RWPE1 (cell line): Measurements from ENCODE around the gene HSP90AB1.

Source experiments
- CTCF ChIA-PET: fragments of 350-600 bp; sonication (Branson Sonifier 250); formaldehyde crosslinking; extraction: SDS; loops from one replicate; lab custom pipeline; 2021; lab: Yijun Ruan, JAX
- POLR2A ChIA-PET: fragments of 400-600 bp; formaldehyde crosslinking; extraction: SDS; loops from one replicate; lab custom pipeline; 2020; ENCODE audit warnings: antibody characterized with exemption; ENCODE audit not compliant: low non-redundant PET; lab: Yijun Ruan, JAX
- DNase-seq: peaks from one replicate; pipeline ENCODE4 v3.0.0; 2012; ENCODE audit warnings: low spot score
- H3K27ac ChIP-seq: fragments of 450-650 bp; 2 replicates; pipeline ENCODE4 v1.5.1; 2017
- TF ChIP-seq, protein P1 (sequence below): fragments of 450-650 bp; conservative IDR thresholded peaks from 2 replicates; pipeline ENCODE4 v1.5.1; 2017; ENCODE audit warnings: low read depth, mild to moderate bottlenecking

The HSP90AB1 gene

DNA sequence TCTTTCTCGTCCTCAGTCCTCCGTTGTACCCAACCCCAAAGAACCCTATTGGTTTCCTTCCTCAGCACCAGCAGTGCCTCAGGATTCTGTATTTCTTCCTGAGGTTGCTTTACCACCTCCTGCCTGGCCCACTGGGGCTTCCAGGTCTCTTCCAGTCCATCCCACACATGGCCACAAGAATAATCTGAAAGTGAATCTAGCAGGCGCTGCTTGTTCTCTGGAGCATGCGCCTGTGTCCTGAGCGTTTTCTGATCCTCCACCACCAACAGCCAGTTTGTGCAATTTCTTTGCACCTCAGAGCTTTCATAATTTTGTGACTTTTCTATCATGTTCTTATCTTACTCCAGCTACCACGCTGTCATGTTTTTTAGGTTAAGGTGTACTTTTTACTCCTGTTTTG lies 11.6 kb upstream of the HSP90AB1 start:
- no peak for DNase-seq
- ChIA-PET POLR2A (no interaction called here), CTCF (interaction anchor here (0.6 to 1.4 kb wide), 8 partner anchors 12 to 181 kb away, joined by 3 to 9 read pairs (median 3); partner anchors contain the start of gene HSP90AB1)
- TF ChIP-seq, protein P1, sequence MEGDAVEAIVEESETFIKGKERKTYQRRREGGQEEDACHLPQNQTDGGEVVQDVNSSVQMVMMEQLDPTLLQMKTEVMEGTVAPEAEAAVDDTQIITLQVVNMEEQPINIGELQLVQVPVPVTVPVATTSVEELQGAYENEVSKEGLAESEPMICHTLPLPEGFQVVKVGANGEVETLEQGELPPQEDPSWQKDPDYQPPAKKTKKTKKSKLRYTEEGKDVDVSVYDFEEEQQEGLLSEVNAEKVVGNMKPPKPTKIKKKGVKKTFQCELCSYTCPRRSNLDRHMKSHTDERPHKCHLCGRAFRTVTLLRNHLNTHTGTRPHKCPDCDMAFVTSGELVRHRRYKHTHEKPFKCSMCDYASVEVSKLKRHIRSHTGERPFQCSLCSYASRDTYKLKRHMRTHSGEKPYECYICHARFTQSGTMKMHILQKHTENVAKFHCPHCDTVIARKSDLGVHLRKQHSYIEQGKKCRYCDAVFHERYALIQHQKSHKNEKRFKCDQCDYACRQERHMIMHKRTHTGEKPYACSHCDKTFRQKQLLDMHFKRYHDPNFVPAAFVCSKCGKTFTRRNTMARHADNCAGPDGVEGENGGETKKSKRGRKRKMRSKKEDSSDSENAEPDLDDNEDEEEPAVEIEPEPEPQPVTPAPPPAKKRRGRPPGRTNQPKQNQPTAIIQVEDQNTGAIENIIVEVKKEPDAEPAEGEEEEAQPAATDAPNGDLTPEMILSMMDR, result no peak
- H3K27ac ChIP-seq, result peak overlapping the region; percentile 90

DNA sequence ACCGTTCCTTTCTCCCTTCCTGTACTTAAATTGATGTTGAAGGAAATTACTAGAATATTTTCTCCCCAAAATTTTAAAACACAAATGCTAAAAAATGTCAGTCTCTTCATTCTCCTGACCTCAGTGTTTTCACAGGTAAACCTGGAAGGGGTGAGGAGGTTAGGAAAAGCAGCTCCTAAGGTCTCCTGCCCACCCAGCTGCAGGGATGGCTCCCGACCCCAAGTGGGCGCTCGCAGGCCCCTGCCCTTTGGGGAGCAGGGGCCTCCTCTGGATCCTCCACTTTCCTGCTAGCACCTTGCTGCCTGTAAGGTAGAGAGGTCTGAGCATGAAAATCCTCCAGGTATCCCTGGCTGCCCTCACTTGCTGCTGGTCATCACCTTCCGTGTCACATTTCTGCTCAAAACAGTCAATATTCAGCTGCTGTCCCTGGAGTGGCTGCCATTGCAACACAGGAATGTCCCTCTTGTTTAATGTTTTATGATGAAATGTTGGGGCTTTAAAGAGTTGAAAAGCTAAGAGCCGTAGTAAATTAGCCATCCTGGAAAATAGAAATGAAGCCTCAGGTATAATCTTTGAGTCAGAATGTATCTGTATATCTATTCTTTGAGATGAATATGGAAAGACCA lies 10.9 kb upstream of the HSP90AB1 start:
- DNase-seq, result no peak
- peak overlapping the region; percentile 94 for H3K27ac ChIP-seq
- POLR2A ChIA-PET, result no interaction called here
- CTCF ChIA-PET, result interaction anchor here (0.6 to 0.9 kb wide), 2 partner anchors 136 to 275 kb away, joined by 3 read pairs; no protein-coding TSS in a partner anchor
- TF ChIP-seq, protein P1, result no peak

GRCh38 chr6:44237021-44237812 lies 9.7 kb upstream of the HSP90AB1 start:
- POLR2A ChIA-PET, result interaction anchor here (1.8 kb wide), 1 partner anchor 10 kb away, joined by 5 read pairs; the partner anchor contains the start of gene HSP90AB1
- peak; percentile 97 for DNase-seq
- CTCF ChIA-PET, result interaction anchor here (0.6 to 1.6 kb wide), 22 partner anchors 9 to 597 kb away, joined by 3 to 11 read pairs (median 3); partner anchors contain the start of gene SLC29A1
- H3K27ac ChIP-seq, result peak overlapping the region; percentile 94
- TF ChIP-seq, protein P1, result no peak

- TF ChIP-seq, protein P1, result peak; percentile 97
- CTCF ChIA-PET, result interaction anchor here (0.6 to 1.6 kb wide), 24 partner anchors 8 to 598 kb away, joined by 3 to 11 read pairs (median 3); partner anchors contain the start of gene SLC29A1
- DNase-seq, result no peak
- POLR2A ChIA-PET, result interaction anchor here (0.6 to 1.8 kb wide), 2 partner anchors 9 to 19 kb away, joined by 4 to 5 read pairs; partner anchors contain the start of gene HSP90AB1
- peak overlapping the region; percentile 94 for H3K27ac ChIP-seq
Observed at GRCh38 chr6:44237813-44238433, 9.0 kb upstream of the HSP90AB1 start.

- POLR2A ChIA-PET, result interaction anchor here (1.8 kb wide), 1 partner anchor 8 kb away, joined by 5 read pairs; the partner anchor contains the start of gene HSP90AB1
- no peak overlapping the region for H3K27ac ChIP-seq
- TF ChIP-seq, protein P1, result no peak
- no peak for DNase-seq
- CTCF ChIA-PET, result interaction anchor here (0.7 to 1.6 kb wide), 3 partner anchors 12 to 120 kb away, joined by 3 to 5 read pairs (median 4); no protein-coding TSS in a partner anchor
Observed at GRCh38 chr6:44238687-44239350, 8.1 kb upstream of the HSP90AB1 start.
